NCI-H2227 (cell line): ENCODE results near the gene SCAF1.
"Not testable (repeated sequence)": the region's sequence is repeated elsewhere in the genome, so short reads cannot be mapped to it uniquely, and the experiment has no call there.

ENCODE experiments used
- DNase-seq: peaks from one replicate; lab custom pipeline; 2025; ENCODE audit not compliant: unreplicated experiment; lab: John Stamatoyannopoulos, UW

Gene SCAF1

GRCh38 chr19:49615861-49616260 is 26.1 kb upstream of the SCAF1 start:
- no peak for DNase-seq

GRCh38 chr19:49616532-49616931 is 25.5 kb upstream of the SCAF1 start:
- no peak for DNase-seq

DNA sequence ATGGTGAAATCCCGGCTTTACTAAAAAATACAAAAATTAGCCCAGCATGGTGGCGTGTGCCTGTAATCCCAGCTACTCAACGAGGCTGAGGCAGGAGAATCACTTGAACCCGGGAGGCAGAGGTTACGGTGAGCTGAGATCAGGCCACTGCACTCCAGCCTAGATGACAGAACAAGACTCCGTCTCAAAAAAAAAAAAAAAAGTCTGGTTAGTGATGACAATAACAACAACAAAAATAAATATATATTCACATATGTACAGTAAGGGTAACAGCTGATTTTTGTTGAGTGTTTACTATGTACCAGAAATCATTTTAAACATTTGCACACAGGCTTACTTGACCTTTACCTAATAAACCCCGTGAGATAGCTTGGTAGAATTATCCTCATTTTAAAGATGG is 25.1 kb upstream of the SCAF1 start:
- DNase-seq, result no peak

DNA sequence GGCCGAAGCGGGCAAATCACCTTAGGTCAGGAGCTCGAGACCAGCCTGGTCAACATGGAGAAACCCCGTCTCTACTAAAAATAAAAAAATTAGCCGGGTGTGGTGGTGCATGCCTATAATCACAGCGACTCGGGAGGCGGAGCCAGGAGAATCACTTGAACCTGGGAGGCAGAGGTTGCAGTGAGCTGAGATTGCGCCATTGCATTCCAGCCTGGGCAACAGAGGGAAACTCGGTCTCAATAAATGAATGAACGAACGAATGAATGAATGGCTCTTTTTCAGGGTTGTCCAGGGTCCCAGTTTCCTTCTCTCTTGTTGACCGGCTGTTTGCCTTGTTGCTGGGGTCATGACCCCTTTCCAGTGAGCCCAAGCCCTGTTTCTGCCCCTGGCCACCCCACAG is 24.1 kb upstream of the SCAF1 start:
- DNase-seq, result not testable (repeated sequence)

DNA sequence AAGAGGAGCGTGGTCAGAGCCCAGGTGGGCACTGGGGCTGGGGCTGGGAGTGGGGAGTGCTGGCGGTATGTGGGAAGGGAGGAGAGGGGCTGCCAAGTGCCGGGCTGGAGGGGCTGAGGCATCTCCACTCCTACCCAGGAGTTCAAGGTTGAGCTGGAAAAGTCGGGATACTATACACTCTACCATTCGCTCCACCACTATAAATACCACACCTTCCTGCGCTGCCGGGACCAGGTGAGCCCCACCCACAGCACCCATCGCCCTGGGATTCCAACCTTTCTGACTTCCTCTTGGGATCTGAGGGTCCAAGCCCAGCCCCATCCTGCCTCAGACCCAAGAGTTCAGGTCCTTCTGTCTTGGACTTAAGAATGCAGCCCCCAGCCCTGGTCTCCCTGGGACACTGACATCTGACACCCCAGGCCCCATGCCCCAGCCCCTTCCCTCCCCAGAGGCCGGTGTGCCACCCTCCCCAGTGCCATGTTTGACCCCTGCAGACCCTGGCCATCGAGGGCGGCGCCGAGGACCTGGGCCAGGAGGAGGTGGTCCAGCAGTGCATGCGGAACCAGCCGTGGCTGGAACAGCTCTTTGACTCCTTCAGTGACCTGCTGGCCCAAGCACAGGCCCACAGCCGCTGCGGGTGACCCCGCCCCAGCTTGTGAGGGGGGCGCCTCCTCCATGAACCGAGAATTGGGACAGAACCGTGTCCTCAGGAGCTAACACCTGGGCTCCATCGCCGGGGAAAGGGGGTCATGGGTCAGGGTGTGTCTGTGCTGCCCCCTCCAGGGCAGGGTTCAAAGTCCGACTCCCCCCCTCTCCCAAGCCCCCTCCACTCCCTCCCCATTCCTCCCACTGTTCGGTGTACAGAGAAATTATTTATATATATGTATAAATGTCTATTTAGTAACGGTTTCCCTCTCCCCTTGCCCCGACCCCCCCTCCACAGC is 16.8 kb upstream of the SCAF1 start:
- no peak for DNase-seq

DNA sequence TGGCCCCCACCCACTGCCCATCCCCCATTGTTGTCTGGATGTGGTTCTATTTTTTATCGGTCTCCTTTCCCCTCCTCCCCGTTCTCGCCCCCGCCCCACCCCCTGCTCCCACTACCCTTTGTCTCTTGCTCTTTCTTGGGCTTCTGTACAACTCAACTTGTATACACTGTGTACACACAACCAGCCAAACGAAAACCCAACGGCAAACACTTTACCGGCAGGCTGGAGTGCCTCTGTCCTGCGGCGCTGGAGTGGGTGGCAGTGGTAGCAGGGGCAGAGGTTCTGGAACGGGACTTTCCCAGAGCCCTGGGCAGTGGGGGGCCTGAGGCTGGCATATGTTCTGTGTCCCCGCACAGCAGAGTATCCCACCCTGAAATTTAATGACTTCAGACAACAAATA is 15.8 kb upstream of the SCAF1 start:
- no peak for DNase-seq

GRCh38 chr19:49629659-49630058 is 12.3 kb upstream of the SCAF1 start:
- DNase-seq, result no peak

DNA sequence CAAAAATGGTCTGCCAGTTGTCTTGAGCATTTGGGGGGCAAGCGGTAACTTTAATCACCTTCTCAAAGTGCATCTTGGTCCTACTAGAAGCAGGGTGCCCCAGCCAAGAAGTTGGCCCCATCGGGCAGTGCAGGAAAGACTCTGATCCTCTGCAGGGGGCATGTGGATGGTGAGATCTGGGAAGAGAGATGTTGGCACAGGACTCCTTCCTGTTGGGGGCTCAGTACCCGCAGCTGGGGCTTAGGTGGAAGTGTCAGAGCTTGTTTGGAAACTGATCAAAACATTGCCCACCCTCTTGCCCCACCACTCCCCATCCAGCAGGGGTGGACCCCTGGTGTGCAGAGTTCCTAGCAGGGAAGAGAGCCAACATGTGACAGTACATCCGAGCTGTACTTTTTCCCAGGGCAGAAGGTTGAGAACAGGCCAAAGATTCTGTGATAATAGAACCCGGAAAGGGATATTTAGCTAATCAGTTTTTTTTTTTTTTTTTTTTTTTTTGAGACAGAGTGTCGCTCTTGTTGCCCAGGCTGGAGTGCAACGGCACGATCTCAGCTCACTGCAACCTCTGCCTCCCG is 10.9 kb upstream of the SCAF1 start:
- no peak for DNase-seq

DNA sequence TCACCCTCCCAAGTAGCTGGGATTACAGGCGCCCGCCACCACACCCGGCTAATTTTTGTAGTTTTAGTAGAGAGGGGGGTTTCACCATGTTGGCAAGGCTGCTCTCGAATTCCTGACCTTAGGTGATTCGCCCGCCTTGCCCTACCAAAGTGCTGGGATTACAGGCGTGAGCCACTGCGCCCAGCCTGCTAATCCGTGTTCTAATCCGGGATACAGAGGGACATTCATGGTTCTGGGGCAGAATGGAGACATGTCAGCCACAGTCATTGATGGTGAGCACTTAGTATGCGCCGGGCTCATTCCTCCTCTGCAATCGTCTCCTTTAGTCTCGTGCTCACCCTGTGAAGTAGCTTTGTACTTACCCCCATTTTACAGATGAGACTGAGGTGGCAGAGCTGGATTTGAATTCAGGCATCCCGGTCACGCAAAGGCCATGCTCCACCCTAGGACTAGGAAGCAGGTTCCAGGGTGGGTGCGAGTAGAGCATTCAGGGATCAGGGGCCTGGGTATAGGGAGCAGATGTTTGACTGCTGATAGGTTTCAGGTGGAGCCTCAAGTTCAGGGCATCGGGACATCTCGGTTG is 10.3 kb upstream of the SCAF1 start:
- no peak for DNase-seq

DNA sequence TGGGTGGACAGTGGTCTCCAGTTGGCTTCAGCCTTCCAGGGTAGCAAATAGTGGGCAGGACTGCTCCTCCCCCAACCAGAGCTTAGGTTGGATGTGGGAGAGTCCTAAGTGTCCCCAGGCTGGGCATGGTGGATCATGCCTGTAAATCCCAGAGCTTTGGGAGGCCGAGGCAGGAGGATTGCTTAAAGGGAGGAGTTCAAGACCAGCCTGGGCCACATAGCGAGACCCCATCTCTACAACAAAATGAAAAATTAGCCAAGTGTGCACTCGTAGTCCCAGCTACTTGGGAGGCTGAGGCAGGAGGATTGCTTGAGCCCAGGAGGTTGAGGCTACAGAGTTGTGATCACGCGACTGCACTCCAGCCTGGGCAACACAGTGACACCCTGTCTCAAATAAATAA is 9.4 kb upstream of the SCAF1 start:
- DNase-seq, result no peak

DNA sequence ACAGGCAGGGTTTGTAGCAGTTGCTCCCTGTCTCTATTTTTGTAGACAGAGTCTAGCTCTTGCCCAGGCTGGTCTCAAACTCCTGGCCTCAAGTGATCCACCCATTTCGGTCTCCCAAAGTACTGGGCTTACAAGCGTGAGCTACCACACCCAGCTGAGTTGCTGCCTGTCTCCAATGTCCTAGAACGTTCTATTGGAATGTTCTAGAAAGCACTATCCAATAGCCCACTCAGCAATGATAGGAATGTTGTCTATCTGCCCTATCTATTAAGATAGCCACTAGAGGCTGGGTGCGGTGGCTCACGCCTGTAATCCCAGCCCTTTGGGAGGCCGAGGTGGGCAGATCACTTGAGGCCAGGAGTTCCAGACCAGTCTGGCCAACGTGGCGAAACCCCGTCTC is 8.7 kb upstream of the SCAF1 start:
- not testable (repeated sequence) for DNase-seq

DNA sequence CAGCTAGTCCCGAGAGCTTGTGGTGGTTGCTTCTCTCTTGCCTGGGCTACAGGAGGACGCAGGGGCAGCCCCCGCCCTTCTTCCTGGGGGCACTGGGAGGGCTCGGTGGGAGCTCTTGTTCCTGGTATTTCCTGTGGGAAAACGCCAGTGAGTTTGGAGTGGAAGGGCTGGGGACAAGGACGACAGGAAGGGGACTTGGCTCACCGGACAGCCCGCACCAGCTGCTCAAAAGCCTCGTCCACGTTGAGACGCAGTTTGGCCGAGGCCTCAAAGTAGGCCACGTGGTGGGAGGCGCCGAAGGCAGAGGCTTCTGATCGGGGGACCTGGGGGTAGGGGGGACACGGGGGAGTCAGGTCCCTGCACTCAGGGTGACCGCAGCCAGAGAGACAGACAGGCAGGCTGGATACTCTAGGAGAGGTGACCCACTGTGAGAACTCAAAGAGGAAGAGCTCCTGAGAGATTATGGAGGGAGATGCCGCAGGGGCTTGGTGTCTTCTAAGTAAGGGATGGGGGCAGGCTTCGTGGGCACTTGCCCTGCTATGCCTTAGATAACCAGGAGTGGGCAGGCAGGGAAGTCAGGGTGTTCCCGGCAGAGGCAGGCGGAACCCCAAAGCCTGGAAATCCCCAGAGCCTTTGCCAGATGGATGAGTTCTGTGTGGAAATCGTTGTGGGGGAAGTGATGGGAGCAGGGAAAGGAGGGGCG is 6.3 kb upstream of the SCAF1 start:
- DNase-seq, result no peak

DNA sequence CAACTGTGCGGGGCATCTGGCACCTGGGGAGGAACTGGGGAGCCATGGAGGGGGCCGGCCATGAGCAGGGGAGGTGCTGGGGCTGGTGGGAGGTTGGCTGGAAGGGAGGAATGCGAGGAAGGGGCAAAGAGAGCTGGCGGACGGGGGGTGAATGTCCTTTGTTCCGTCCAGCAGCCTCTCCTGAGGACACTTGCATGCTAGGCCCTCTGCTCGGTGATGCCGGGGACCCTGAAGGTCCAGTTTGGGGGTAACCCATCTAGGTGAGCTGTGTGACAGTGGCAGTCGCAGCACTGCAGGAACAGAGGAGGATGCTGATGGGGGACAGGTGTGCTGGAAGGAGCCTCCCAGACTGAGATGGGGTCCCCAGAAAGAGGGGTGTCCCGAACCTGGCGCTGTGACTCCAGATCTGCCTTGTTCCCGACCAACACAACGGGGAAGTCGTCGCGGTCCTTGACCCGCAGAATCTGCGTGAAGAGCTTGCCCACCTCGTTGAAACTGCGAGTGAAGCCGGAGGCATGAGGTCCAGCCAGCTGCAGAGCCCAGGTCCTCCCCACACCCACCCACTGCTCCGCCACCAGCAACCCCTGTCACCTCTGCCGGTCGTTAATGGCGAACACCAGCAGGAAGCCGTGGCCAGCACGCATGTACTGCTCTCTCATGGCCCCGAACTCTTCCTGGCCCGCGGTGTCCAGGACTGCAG is 5.6 kb upstream of the SCAF1 start:
- DNase-seq, result no peak

DNA sequence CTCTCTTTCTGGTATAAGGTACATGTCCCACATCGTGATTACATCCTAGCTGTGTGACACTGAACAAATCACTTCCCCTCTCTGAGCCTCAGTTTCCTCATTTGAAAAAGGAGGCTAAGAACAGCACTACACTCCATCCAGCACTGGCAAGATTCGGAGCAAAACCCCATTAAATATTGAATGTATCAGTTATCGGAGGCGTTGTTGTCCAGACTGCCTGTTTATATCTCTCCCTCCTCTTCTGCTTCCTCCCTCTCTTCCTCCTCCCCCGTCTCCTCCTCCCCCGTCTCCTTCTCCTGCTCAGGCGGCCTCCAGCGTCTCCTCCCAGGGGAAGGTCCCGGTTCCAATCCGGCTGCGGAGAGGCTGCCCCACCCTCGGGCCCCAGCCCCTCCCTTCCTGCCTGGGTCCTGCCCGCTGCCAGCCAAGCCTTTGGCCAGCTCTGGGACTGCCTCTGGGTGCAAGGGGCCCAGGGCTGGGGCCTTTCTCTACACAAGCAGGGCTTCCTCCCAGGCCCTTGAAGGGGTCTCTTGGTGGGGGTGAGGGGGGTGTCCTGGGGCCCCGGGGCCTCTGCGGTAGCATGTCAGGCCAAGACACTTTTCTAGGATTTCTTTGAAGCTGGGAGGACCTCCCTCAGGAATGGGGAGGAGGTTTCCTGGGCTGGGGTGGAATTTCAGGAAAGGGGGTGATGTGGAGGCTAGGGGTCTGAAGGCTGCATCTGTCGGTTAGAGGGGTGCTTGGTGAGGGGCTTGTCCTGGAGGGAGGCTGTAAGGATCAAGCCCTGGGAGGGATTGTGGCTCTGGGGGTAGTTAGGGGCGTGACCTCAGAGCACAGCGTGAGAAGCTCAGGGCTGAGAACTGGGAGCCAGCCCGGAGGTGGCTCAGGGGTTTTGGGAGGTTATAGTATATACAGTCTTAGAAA is 3.9 kb upstream of the SCAF1 start:
- DNase-seq, result no peak

GRCh38 chr19:49639401-49640112 is 2.5 kb upstream of the SCAF1 start:
- DNase-seq, result no peak

GRCh38 chr19:49640113-49640898 is 1.7 kb upstream of the SCAF1 start, which contains the start of gene RRAS:
RRAS (minus strand) TSS chr19:49640143; CDS start chr19:49640098, 45 bp downstream.
- peak; percentile 98 for DNase-seq

- DNase-seq, result peak; percentile 57
These were observed 555 bp downstream of the SCAF1 start for GRCh38 chr19:49642492-49643035.

DNA sequence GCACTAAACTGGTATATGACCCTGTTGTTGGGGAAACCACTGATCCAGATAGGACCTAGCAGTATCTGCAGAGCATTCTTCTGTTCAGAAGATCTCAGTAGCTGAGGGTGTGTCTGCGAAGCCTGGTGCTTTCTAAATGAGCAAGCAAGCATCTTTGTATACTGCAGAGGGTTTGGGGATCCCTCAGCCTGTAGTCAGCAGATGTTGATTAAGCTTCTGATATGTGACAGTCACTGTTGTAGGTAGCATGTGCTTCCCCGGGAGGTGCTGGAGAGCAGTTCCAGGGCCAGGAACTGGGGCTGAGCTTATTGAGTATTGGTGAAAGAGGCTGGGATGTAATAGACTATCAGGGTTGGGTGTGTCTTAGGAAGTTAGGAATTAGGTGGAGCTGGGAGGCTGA is 1.5 kb downstream of the SCAF1 start:
- DNase-seq, result no peak
